Body of pancreas (tissue), 4 donors: ENCODE measurements around the gene PCMTD2. TPM values are rescaled to one million over a fixed set of nuclear protein-coding genes. Genes with fewer than 3 reads are reported as not detected.

Experiments used
- ATAC-seq: fragments of 150-250 bp; one replicate; pipeline ENCODE4 v1.9.1; 2016
- DNase-seq, 4 donors: peaks; one replicate each; pipeline ENCODE4 v3.0.0-alpha.2; 2019
- H3K27ac ChIP-seq, 4 donors: fragments of 200-600 bp; sonication (generic); 1 replicate in 3 of 4; 2 replicates in 1 of 4; pipeline versions ENCODE4 v1.5.1 to v1.6.1; 2016 to 2019; ENCODE audit warnings: mild to moderate bottlenecking in 1 of 4, mixed read lengths in 1 of 4, moderate library complexity in 1 of 4
- H3K27me3 ChIP-seq, 2 donors: fragments of 200-600 bp; sonication (generic); one replicate each; pipeline ENCODE4 v1.6.0; 2016; ENCODE audit warnings: mild to moderate bottlenecking in 1 of 2
- H3K36me3 ChIP-seq, 2 donors: fragments of 200-600 bp; sonication (generic); replicated peaks in 1 of 2; 2 replicates each; pipeline ENCODE4 v1.5.1; 2016; ENCODE audit warnings: low read depth in 2 of 2; ENCODE audit not compliant: insufficient read depth in 1 of 2
- H3K4me1 ChIP-seq: fragments of 200-600 bp; sonication (generic); one replicate; pipeline ENCODE4 v1.6.0; 2016
- H3K4me3 ChIP-seq, 2 donors: fragments of 200-600 bp; sonication (generic); 1 replicate in 1 of 2; 2 replicates in 1 of 2; pipeline ENCODE4 v1.5.1; 2016 to 2019
- H3K9me3 ChIP-seq, 3 donors: fragments of 200-600 bp; sonication (generic); 1 replicate in 2 of 3; 2 replicates in 1 of 3; pipeline ENCODE4 v1.5.1; 2016
- POLR2A ChIP-seq, 3 donors: fragments of 450-650 bp; IDR thresholded peaks; one replicate each; pipeline ENCODE4 v1.6.1; 2016; ENCODE audit warnings: antibody characterized with exemption in 3 of 3, mild to moderate bottlenecking in 2 of 3
- WGBS, 2 donors: methylation state at CpG; one replicate each; pipeline ENCODE4 v1.1.5; 2017; 5-methylcytosine and 5-hydroxymethylcytosine counted together
- intact Hi-C: fragments of 100-400 bp; cut with DNase I; formaldehyde crosslinking; loops from one replicate; pipeline ENCODE4 v1.15.1; 2023
- total RNA-seq, 2 donors: library from RNA; depleted of rRNA; stranded (reverse); fragments of >200 nt; gene quantifications; one replicate each; pipeline ENCODE4 v1.1.0, GENCODE V29; 2016
- TF ChIP-seq, protein P1 (sequence below), 7 experiments: fragments of 450-650 bp in 4 of 7; fragments of 200-600 bp in 3 of 7; sonication (generic) in 3 of 7; IDR thresholded peaks; one replicate each; pipeline ENCODE4 v1.5.1; 2016 to 2019; ENCODE audit warnings: antibody characterized with exemption in 7 of 7

PCMTD2 gene
- total RNA-seq, 2 donors from 2014 or later, result 25.1 to 45.9 TPM

DNA sequence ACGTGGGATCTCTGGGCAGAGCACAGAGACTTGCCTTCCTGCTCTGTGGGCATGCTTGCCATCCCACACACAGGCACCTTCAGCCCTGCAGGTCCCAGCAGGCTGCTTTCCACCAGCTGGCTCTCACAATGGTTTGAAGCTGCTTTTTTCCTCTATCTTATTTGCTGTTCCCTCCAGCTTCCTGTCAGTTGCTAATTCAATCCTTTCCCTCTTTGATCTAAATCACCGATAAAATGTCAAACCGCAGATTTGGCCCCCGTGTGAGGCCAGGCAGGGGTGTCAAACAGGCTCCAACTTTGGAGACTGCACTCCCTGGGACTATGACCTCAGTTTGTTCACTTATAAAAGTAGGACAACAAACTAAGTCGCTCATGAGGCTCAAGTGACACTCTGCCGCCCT is 40.6 kb upstream of the PCMTD2 start:
- DNase-seq (no peak), ATAC-seq (no peak)
- H3K27me3 ChIP-seq, result no peaks in the 10 kb centered on the region
- H3K36me3 ChIP-seq, result no peaks in the 10 kb centered on the region
- peaks cover 18% of the 10 kb centered on the region for H3K4me1 ChIP-seq
- WGBS, 2 donors, result 56 to 68% methylated on average over 6 of the region's 6 CpGs
- no peaks in the 10 kb centered on the region for H3K9me3 ChIP-seq
- TF ChIP-seq POLR2A (IDR thresholded peaks at IDR 0.05), result no peak
- TF ChIP-seq, protein P1, sequence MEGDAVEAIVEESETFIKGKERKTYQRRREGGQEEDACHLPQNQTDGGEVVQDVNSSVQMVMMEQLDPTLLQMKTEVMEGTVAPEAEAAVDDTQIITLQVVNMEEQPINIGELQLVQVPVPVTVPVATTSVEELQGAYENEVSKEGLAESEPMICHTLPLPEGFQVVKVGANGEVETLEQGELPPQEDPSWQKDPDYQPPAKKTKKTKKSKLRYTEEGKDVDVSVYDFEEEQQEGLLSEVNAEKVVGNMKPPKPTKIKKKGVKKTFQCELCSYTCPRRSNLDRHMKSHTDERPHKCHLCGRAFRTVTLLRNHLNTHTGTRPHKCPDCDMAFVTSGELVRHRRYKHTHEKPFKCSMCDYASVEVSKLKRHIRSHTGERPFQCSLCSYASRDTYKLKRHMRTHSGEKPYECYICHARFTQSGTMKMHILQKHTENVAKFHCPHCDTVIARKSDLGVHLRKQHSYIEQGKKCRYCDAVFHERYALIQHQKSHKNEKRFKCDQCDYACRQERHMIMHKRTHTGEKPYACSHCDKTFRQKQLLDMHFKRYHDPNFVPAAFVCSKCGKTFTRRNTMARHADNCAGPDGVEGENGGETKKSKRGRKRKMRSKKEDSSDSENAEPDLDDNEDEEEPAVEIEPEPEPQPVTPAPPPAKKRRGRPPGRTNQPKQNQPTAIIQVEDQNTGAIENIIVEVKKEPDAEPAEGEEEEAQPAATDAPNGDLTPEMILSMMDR (IDR thresholded peaks at IDR 0.05), result no peak
- H3K4me3 ChIP-seq, result no peak overlapping the region
- no peak overlapping the region for H3K27ac ChIP-seq
- intact Hi-C loops, result no loop called here

DNA sequence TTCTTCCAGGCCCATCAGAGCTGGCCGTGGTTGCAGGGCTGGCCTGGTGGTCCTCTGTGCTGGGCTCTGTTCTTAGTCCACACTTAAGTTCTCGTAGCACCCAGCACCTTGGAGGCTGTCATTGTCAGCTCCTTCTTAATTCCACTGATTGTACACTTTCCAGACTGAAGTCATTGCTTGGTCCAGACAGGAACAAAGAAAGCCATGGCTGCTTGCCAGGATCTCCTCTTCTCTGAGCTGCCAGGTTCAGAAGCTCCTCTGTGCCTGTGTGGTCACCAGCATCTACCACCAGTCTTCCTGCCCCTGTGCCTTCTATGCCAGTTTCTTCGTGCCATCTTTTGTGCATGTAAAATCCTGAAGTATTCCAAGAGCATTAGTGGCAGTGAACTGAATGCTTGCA is 39.5 kb upstream of the PCMTD2 start:
- H3K27ac ChIP-seq, result no peak overlapping the region
- H3K9me3 ChIP-seq, result no peaks in the 10 kb centered on the region
- WGBS, 2 donors, result 69 to 70% methylated on average over 3 of the region's 3 CpGs
- no peaks in the 10 kb centered on the region for H3K36me3 ChIP-seq
- intact Hi-C loops, result no loop called here
- no peak for TF ChIP-seq POLR2A (IDR thresholded peaks at IDR 0.05)
- TF ChIP-seq, protein P1 (IDR thresholded peaks at IDR 0.05), result no peak
- no peak for ATAC-seq
- H3K4me1 ChIP-seq, result peaks cover 18% of the 10 kb centered on the region
- DNase-seq, result peak; percentile 28 to 66 (median 47)
- H3K27me3 ChIP-seq, result no peaks in the 10 kb centered on the region
- no peak overlapping the region for H3K4me3 ChIP-seq

DNA sequence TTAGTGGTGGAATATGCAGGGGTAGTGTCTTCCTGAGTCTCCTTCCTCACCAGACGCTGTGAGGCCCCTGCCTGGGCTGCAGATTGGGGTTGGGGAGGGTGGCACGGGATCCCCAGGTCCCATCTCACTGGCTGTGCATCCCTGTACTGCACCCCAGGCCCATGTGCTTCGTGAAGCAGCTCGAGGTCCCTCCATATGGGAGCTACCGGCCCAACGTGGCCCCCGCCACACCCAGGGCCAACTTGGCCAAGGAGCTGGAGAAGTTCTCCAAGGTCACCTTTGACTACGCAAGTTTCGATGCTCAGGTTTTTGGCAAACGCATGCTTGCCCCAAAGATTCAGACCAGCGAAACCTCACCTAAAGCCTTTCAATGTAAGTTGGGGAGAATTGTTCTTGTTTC is 38.6 kb upstream of the PCMTD2 start:
- no peak for ATAC-seq
- intact Hi-C loops, result no loop called here
- no peak overlapping the region for H3K27ac ChIP-seq
- peaks cover 18% of the 10 kb centered on the region for H3K4me1 ChIP-seq
- no peaks in the 10 kb centered on the region for H3K36me3 ChIP-seq
- no peak for DNase-seq
- H3K4me3 ChIP-seq, result no peak overlapping the region
- H3K27me3 ChIP-seq, result no peaks in the 10 kb centered on the region
- WGBS, 2 donors, result 65 to 93% methylated on average over 5 to 11 of the region's 11 CpGs
- H3K9me3 ChIP-seq, result no peaks in the 10 kb centered on the region
- TF ChIP-seq POLR2A (IDR thresholded peaks at IDR 0.05), result no peak
- TF ChIP-seq, protein P1 (IDR thresholded peaks at IDR 0.05), result no peak

DNA sequence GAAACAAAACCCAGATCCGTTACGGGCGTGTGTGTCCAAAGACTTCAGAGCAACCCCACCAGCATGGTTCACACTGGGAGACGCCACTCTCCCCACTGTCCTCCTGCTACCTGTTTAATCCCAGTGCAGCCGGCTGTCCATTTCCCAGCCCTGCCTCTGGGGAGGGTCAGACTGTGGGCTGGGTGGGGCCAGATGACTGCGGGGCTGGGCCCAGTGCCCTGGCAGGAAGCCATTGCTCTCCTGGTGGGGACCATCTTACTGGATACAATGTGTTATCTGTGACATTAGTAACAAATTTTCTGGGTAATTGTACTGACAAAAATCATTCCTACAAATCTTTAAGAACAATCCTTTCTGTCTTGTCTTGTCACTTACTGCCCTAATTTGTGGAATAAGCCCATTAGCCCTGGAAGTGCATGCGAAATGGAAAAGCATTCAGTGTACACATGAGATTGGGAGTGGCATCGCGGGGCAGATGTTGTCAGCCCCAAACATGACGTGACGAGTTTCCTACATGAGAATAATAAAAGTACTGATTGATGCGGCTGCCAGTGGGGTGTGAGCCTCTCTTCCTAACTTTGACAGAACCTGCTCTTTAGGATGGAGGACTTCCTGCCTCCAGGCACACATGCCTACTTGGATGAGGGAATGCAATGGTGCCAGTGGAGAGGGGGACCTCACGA is 37.9 kb upstream of the PCMTD2 start:
- Histone ChIP-seq H3K9me3 (no peaks in the 10 kb centered on the region), H3K27me3 (no peaks in the 10 kb centered on the region), H3K4me3 (no peak overlapping the region), H3K4me1 (peaks cover 12% of the 10 kb centered on the region), H3K36me3 (no peaks in the 10 kb centered on the region), H3K27ac (no peak overlapping the region)
- no peak for ATAC-seq
- intact Hi-C loops, result no loop called here
- DNase-seq, result no peak
- no peak for TF ChIP-seq POLR2A (IDR thresholded peaks at IDR 0.05)
- TF ChIP-seq, protein P1 (IDR thresholded peaks at IDR 0.05), result no peak
- 66 to 69% methylated on average over 13 of the region's 13 CpGs for WGBS, 2 donors

DNA sequence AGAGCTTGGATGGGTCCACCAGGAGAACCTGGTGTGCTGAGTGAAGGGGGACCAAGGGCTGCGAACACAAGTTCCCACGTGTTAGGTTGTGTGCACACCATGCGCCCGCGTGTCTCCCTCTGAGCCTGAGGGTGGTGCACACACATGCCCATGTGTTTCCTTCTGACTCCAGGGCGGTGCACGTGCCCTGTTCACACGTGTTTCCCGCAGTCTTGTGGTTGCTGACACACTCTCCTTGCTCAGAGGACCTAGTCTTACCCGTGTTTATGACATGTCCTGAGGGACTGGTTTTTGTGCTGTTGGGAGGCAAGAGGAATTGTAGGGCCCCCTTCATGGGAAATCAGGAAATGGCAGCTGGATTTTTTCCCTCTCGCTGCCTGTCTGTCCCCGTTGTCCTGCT is 36.3 kb upstream of the PCMTD2 start:
- H3K27me3 ChIP-seq, result no peaks in the 10 kb centered on the region
- intact Hi-C loops, result no loop called here
- no peak overlapping the region for H3K4me3 ChIP-seq
- no peak for DNase-seq
- H3K27ac ChIP-seq, result no peak overlapping the region
- 76 to 82% methylated on average over 12 of the region's 12 CpGs for WGBS, 2 donors
- TF ChIP-seq POLR2A (IDR thresholded peaks at IDR 0.05), result no peak
- TF ChIP-seq, protein P1 (IDR thresholded peaks at IDR 0.05), result no peak
- H3K36me3 ChIP-seq, result no peaks in the 10 kb centered on the region
- peaks cover 4% of the 10 kb centered on the region for H3K4me1 ChIP-seq
- no peaks in the 10 kb centered on the region for H3K9me3 ChIP-seq
- no peak for ATAC-seq
